Body of pancreas (tissue), 4 donors: ENCODE data around the gene KRT79.

Source experiments
- CTCF ChIP-seq, 7 experiments: fragments of 450-650 bp in 4 of 7; fragments of 200-600 bp in 3 of 7; sonication (generic) in 3 of 7; IDR thresholded peaks; one replicate each; pipeline ENCODE4 v1.5.1; 2016 to 2019; ENCODE audit warnings: antibody characterized with exemption in 7 of 7
- POLR2A ChIP-seq, 3 donors: fragments of 450-650 bp; IDR thresholded peaks; one replicate each; pipeline ENCODE4 v1.6.1; 2016; ENCODE audit warnings: antibody characterized with exemption in 3 of 3, mild to moderate bottlenecking in 2 of 3

- TF ChIP-seq CTCF (IDR thresholded peaks at IDR 0.05): no peak
- TF ChIP-seq POLR2A (IDR thresholded peaks at IDR 0.05): no peak
Measured at GRCh38 chr12:52783563-52784316, 50.4 kb downstream of the KRT79 start.
